Measurements from ENCODE around the gene SLC5A11. TPM values are rescaled to one million over a fixed set of nuclear protein-coding genes. Genes with fewer than 3 reads are reported as not detected.

The SLC5A11 gene
- total RNA-seq, 2 experiments from 2014 or later = 0.10 TPM; not detected in 1

- no peak overlapping the region for H3K4me3 Mint-ChIP-seq
- H3K27me3 Mint-ChIP-seq = no peaks in the 10 kb centered on the region
- H3K4me1 Mint-ChIP-seq = no peaks in the 10 kb centered on the region
- DNase-seq = no peak
- no peak overlapping the region for H3K27ac Mint-ChIP-seq
- no peaks in the 10 kb centered on the region for H3K9me3 Mint-ChIP-seq
- H3K36me3 Mint-ChIP-seq = peaks cover 14% of the 10 kb centered on the region
These were observed 97.7 kb downstream of the SLC5A11 start for GRCh38 chr16:24943471-24943870.

GRCh38 chr16:24944206-24944605 is 98.4 kb downstream of the SLC5A11 start:
- DNase-seq = no peak
- H3K36me3 Mint-ChIP-seq = peaks cover 11% of the 10 kb centered on the region
- H3K4me3 Mint-ChIP-seq = no peak overlapping the region
- H3K27ac Mint-ChIP-seq = no peak overlapping the region
- H3K4me1 Mint-ChIP-seq = no peaks in the 10 kb centered on the region
- no peaks in the 10 kb centered on the region for H3K9me3 Mint-ChIP-seq
- H3K27me3 Mint-ChIP-seq = no peaks in the 10 kb centered on the region

- H3K9me3 Mint-ChIP-seq = no peaks in the 10 kb centered on the region
- H3K4me3 Mint-ChIP-seq = no peak overlapping the region
- H3K27ac Mint-ChIP-seq = no peak overlapping the region
- H3K27me3 Mint-ChIP-seq = no peaks in the 10 kb centered on the region
- no peak for DNase-seq
- H3K36me3 Mint-ChIP-seq = peaks cover 11% of the 10 kb centered on the region
- H3K4me1 Mint-ChIP-seq = no peaks in the 10 kb centered on the region
These were observed 100.4 kb downstream of the SLC5A11 start for GRCh38 chr16:24946155-24946554.

GRCh38 chr16:24950275-24950674 is 104.5 kb downstream of the SLC5A11 start:
- H3K36me3 Mint-ChIP-seq = peaks cover 2% of the 10 kb centered on the region
- no peaks in the 10 kb centered on the region for H3K27me3 Mint-ChIP-seq
- H3K27ac Mint-ChIP-seq = no peak overlapping the region
- H3K4me3 Mint-ChIP-seq = no peak overlapping the region
- no peak for DNase-seq
- no peaks in the 10 kb centered on the region for H3K9me3 Mint-ChIP-seq
- no peaks in the 10 kb centered on the region for H3K4me1 Mint-ChIP-seq

- no peaks in the 10 kb centered on the region for H3K27me3 Mint-ChIP-seq
- peaks cover 4% of the 10 kb centered on the region for H3K36me3 Mint-ChIP-seq
- H3K4me1 Mint-ChIP-seq = no peaks in the 10 kb centered on the region
- H3K4me3 Mint-ChIP-seq = no peak overlapping the region
- no peak for DNase-seq
- H3K9me3 Mint-ChIP-seq = no peaks in the 10 kb centered on the region
- no peak overlapping the region for H3K27ac Mint-ChIP-seq
These were observed 107.5 kb downstream of the SLC5A11 start for GRCh38 chr16:24953306-24953705.

GRCh38 chr16:24953721-24954120 is 108.0 kb downstream of the SLC5A11 start:
- DNase-seq = no peak
- Mint-ChIP-seq H3K36me3 (peaks cover 5% of the 10 kb centered on the region), H3K27me3 (no peaks in the 10 kb centered on the region), H3K4me1 (no peaks in the 10 kb centered on the region), H3K27ac (no peak overlapping the region), H3K9me3 (no peaks in the 10 kb centered on the region), H3K4me3 (no peak overlapping the region)

GRCh38 chr16:24954137-24954536 is 108.4 kb downstream of the SLC5A11 start:
- Mint-ChIP-seq H3K4me1 (no peaks in the 10 kb centered on the region), H3K4me3 (no peak overlapping the region), H3K27ac (no peak overlapping the region), H3K27me3 (no peaks in the 10 kb centered on the region), H3K36me3 (peaks cover 9% of the 10 kb centered on the region), H3K9me3 (no peaks in the 10 kb centered on the region)
- DNase-seq = no peak

GRCh38 chr16:24955975-24956731 is 110.4 kb downstream of the SLC5A11 start:
- Mint-ChIP-seq H3K27ac (no peak overlapping the region), H3K9me3 (no peaks in the 10 kb centered on the region), H3K27me3 (no peaks in the 10 kb centered on the region), H3K4me1 (no peaks in the 10 kb centered on the region), H3K4me3 (no peak overlapping the region), H3K36me3 (peaks cover 10% of the 10 kb centered on the region)
- no peak for DNase-seq

GRCh38 chr16:24957887-24958286 is 112.1 kb downstream of the SLC5A11 start:
- Mint-ChIP-seq H3K4me3 (no peak overlapping the region), H3K36me3 (peaks cover 22% of the 10 kb centered on the region), H3K27me3 (no peaks in the 10 kb centered on the region), H3K27ac (no peak overlapping the region), H3K4me1 (no peaks in the 10 kb centered on the region), H3K9me3 (peaks cover 7% of the 10 kb centered on the region)
- DNase-seq = no peak

Other genes starting within 250 kb of the SLC5A11 start
- gene TNRC6A, start 116.3 kb upstream of the SLC5A11 start, total RNA-seq = 10 to 100 TPM; 30.3 to 33.9 TPM
- 10 to 100 TPM; 72.5 to 79.3 TPM for gene ARHGAP17, start 169.4 kb downstream of the SLC5A11 start, total RNA-seq

All from activated naive CD8-positive, alpha-beta T cell treated with anti-CD3 and anti-CD28 coated beads for 36 hours (primary cell).